ENCODE results near the gene DENND2A. TPM values are rescaled to one million over a fixed set of nuclear protein-coding genes. Genes with fewer than 3 reads are reported as not detected.

Gene DENND2A
- total and polyA plus RNA-seq, 4 donors, result 1.2 to 7.4 (median 2.3) TPM

GRCh38 chr7:140678081-140678815 lies 37.6 kb upstream of the DENND2A start:
- Histone ChIP-seq H3K9me3 (ENCODE audit: control insufficient read depth in 4 of 4, low read length in 3 of 4) (no peaks in the 10 kb centered on the region), H3K4me1 (ENCODE audit: control insufficient read depth in 4 of 4, insufficient read depth in 4 of 4, low read length in 3 of 4) (peaks cover 2 to 19% (median 11%) of the 10 kb centered on the region in 4 donors), H3K4me3 (ENCODE audit: low read depth in 1 of 3, low read length in 3 of 3) (no peak overlapping the region), H3K9ac (ENCODE audit: low read depth in 1 of 2, low read length in 2 of 2) (no peak overlapping the region), H3K36me3 (ENCODE audit: control insufficient read depth in 4 of 4, insufficient read depth in 3 of 4, low read depth in 1 of 4, low read length in 3 of 4) (peaks cover 0 to 13% (median 6%) of the 10 kb centered on the region in 4 donors), H3K27ac (ENCODE audit: low read depth in 1 of 2, low read length in 2 of 2) (no peak overlapping the region), H3K27me3 (ENCODE audit: control insufficient read depth in 4 of 4, insufficient read depth in 4 of 4, low read length in 3 of 4) (no peaks in the 10 kb centered on the region)
- WGBS, result 97% methylated on average over 20 of the region's 20 CpGs
- DNase-seq (ENCODE audit: low spot score), result no peak
- TF ChIP-seq GABPA (IDR thresholded peaks at IDR 0.05 in 1 of 2, conservative IDR thresholded peaks at IDR 0.05 in 1 of 2) (no peak), YY1 (IDR thresholded peaks at IDR 0.05) (no peak), RAD21 (IDR thresholded peaks at IDR 0.05) (no peak), ZBTB33 (IDR thresholded peaks at IDR 0.05) (no peak), SP1 (IDR thresholded peaks at IDR 0.05) (no peak), NR2F2 (IDR thresholded peaks at IDR 0.05) (no peak), FOXA2 (IDR thresholded peaks at IDR 0.05) (no peak), CTCF (IDR thresholded peaks at IDR 0.05; ENCODE audit: low read depth, low read length, missing input control) (no peak), RXRA (IDR thresholded peaks at IDR 0.05) (no peak), REST (IDR thresholded peaks at IDR 0.05) (no peak), EGR1 (IDR thresholded peaks at IDR 0.05; ENCODE audit: low read depth in 2 of 2) (no peak), HNF4A (conservative IDR thresholded peaks at IDR 0.05) (no peak), HNF4G (IDR thresholded peaks at IDR 0.05) (no peak), TAF1 (conservative IDR thresholded peaks at IDR 0.05) (no peak), MAX (IDR thresholded peaks at IDR 0.05) (no peak), JUND (IDR thresholded peaks at IDR 0.05) (no peak)

Measured in liver (tissue), 9 donors.